ENCODE measurements around the gene SPATC1L.
"Not testable (repeated sequence)": the region's sequence is repeated elsewhere in the genome, so short reads cannot be mapped to it uniquely, and the experiment has no call there.

SPATC1L gene

DNA sequence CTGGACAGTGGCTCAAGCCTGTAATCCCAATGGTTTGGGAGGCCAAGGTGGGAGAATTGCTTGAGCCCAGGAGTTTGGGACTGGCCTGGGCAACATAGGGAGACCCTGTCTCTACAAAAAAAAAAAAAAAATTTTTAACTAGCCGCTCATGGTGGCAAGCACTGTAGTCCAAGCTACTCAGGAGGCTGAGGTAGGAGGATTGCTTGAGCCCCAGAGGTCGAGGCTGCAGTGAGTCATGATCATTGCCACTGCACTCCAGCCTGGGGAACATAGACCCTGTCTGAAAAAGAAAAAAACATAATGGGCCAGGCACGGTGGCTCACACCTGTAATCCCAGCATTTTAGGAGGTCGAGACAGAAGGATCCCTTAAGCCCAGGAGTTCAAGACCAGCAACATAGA lies 5.3 kb downstream of the SPATC1L start:
- Histone ChIP-seq H3K79me1 (ENCODE audit: low read length) (peaks cover 4% of the 10 kb centered on the region), H2AK5ac (ENCODE audit: low read length) (no peak overlapping the region), H3K9ac (ENCODE audit: low read length) (no peak overlapping the region), H2BK120ac (ENCODE audit: low read depth, low read length) (no peak overlapping the region), H2BK15ac (replicated peaks; ENCODE audit: low read depth) (no peak overlapping the region), H4K5ac (ENCODE audit: low read length) (no peak overlapping the region), H3K18ac (ENCODE audit: low read length) (no peak overlapping the region), H3K27ac (ENCODE audit: low read depth, low read length) (no peak overlapping the region), H3K4ac (ENCODE audit: low read depth, low read length) (no peak overlapping the region), H3K56ac (ENCODE audit: low read length) (no peak overlapping the region), H3K36me3 (ENCODE audit: control insufficient read depth, insufficient read depth, low read length) (no peaks in the 10 kb centered on the region), H4K8ac (ENCODE audit: low read depth, low read length) (no peak overlapping the region), H2BK5ac (ENCODE audit: low read length) (no peak overlapping the region), H3K79me2 (ENCODE audit: control insufficient read depth, insufficient read depth, low read length) (no peaks in the 10 kb centered on the region), H3K4me2 (ENCODE audit: low read length) (no peak overlapping the region), H3K4me3 (ENCODE audit: low read length) (no peak overlapping the region), H3K27me3 (ENCODE audit: insufficient read depth, low read length, poor library complexity) (no peaks in the 10 kb centered on the region), H3K23ac (ENCODE audit: low read length) (no peak overlapping the region), H3K4me1 (ENCODE audit: control insufficient read depth, low read depth, low read length) (no peaks in the 10 kb centered on the region)
- no CpG with 5 or more reads among the region's 4 CpGs for WGBS (ENCODE audit: extremely low coverage, insufficient coverage, low lambda C conversion rate)
- no peak for DNase-seq

DNA sequence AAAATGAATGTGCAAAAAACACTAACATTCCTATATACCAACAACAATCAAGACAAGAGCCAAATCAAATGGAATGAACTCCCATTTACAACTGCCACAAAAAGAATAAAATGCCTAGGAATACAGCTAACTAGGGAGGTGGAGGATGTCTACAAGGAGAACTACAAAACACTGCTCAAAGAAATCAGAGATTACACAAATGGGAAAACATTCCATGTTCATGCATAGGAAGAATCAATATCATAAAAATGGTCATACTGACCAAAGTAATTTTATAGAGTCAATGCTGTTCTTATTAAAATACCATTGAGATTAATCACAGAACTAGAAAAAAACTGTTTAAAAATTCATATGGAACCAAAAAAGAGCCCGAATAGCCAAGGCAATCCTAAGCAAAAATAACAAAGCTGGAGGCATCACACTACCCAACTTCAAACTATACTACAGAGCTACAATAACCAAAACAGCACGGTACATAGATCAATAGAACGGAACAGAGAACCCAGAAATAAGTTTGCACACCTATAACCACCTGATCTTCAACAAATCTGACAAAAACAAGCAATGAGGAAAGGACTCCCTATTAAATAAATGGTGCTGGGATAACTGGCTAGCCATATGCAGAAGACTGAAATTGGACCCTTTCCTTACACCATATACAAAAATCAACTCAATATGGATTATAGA lies 7.7 kb downstream of the SPATC1L start:
- not testable (repeated sequence) for H3K27me3 ChIP-seq (ENCODE audit: insufficient read depth, low read length, poor library complexity)
- WGBS (ENCODE audit: extremely low coverage, insufficient coverage, low lambda C conversion rate) = no CpG with 5 or more reads among the region's 3 CpGs

DNA sequence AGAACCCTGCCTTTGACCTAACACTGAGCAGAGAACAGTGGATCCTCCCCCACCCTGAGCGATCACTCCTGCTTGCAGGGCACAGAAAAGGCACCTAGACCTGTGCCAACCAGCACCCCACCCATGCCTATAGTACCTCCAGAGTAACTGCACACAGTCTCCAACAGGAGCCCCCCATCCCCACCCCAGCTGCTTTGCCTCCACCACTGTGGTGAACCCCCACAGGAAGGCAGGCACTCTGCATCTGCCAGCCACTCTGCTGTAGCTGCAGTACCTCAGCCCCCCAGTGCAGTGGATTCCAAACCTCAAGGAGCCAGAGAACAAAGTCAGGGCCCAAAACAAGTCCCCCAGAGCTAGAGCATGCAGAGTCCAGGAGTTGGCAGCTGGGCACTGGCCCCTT lies 10.7 kb downstream of the SPATC1L start:
- Histone ChIP-seq H3K4me1 (ENCODE audit: control insufficient read depth, low read depth, low read length) (no peaks in the 10 kb centered on the region), H2BK15ac (replicated peaks; ENCODE audit: low read depth) (no peak overlapping the region), H3K79me2 (ENCODE audit: control insufficient read depth, insufficient read depth, low read length) (no peaks in the 10 kb centered on the region), H3K27me3 (ENCODE audit: insufficient read depth, low read length, poor library complexity) (no peaks in the 10 kb centered on the region), H3K27ac (ENCODE audit: low read depth, low read length) (no peak overlapping the region), H4K5ac (ENCODE audit: low read length) (no peak overlapping the region), H2AK5ac (ENCODE audit: low read length) (no peak overlapping the region), H3K4ac (ENCODE audit: low read depth, low read length) (no peak overlapping the region), H3K4me3 (ENCODE audit: low read length) (no peak overlapping the region), H3K18ac (ENCODE audit: low read length) (no peak overlapping the region), H3K56ac (ENCODE audit: low read length) (no peak overlapping the region), H3K23ac (ENCODE audit: low read length) (no peak overlapping the region), H4K8ac (ENCODE audit: low read depth, low read length) (no peak overlapping the region), H3K36me3 (ENCODE audit: control insufficient read depth, insufficient read depth, low read length) (no peaks in the 10 kb centered on the region), H3K9ac (ENCODE audit: low read length) (no peak overlapping the region), H3K4me2 (ENCODE audit: low read length) (no peak overlapping the region), H2BK120ac (ENCODE audit: low read depth, low read length) (no peak overlapping the region), H3K79me1 (ENCODE audit: low read length) (peaks cover 10% of the 10 kb centered on the region), H2BK5ac (ENCODE audit: low read length) (no peak overlapping the region)
- WGBS (ENCODE audit: extremely low coverage, insufficient coverage, low lambda C conversion rate) = no CpG with 5 or more reads among the region's 1 CpG
- no peak for DNase-seq

More for the DNA sequence above, 7.7 kb downstream of the SPATC1L start:
- not testable (repeated sequence) for H4K8ac ChIP-seq (ENCODE audit: low read depth, low read length); H2BK120ac ChIP-seq (ENCODE audit: low read depth, low read length); DNase-seq; H4K5ac ChIP-seq (ENCODE audit: low read length); H2AK5ac ChIP-seq (ENCODE audit: low read length); H3K27ac ChIP-seq (ENCODE audit: low read depth, low read length); H3K4me1 ChIP-seq (ENCODE audit: control insufficient read depth, low read depth, low read length); H2BK15ac ChIP-seq (replicated peaks; ENCODE audit: low read depth); H2BK5ac ChIP-seq (ENCODE audit: low read length); H3K56ac ChIP-seq (ENCODE audit: low read length); H3K9ac ChIP-seq (ENCODE audit: low read length); H3K18ac ChIP-seq (ENCODE audit: low read length); H3K23ac ChIP-seq (ENCODE audit: low read length); H3K79me2 ChIP-seq (ENCODE audit: control insufficient read depth, insufficient read depth, low read length); H3K4ac ChIP-seq (ENCODE audit: low read depth, low read length); H3K4me3 ChIP-seq (ENCODE audit: low read length); H3K36me3 ChIP-seq (ENCODE audit: control insufficient read depth, insufficient read depth, low read length); H3K4me2 ChIP-seq (ENCODE audit: low read length)
- H3K79me1 ChIP-seq (ENCODE audit: low read length) = peaks cover 11% of the 10 kb centered on the region

DNA sequence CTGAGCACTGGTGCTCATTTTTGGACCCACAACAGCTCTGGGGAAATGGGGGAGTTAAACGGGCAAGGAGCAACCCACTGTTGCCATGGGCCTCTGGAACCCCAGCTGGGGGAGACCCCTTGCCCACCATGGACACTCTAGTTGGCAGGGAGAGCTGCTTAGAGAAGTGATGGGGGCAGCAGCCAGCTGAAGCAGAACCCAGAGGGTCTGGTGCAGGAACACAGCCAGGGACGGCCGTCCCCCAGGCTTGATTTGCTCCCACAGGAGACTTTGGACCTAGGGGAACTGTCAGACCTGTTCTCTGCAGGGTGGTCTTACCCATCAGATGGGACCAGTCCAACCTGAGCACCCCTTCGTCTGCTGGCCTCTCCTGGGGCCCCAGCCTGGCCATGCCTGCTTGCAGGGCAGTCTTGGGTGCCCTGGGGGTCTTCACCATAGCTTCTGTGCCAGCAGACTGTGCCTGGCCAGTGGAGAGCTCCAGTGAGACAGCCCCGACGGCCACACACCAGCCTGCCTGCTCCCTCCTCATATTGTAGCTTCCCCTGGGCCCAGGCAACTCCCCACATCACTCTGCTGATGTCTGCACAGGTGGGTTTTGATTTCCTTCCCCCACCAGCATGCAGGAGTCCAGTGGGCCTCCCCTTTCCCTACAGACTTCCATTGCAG lies 11.3 kb downstream of the SPATC1L start:
- no peak overlapping the region for H3K23ac ChIP-seq (ENCODE audit: low read length)
- H3K4me2 ChIP-seq (ENCODE audit: low read length) = no peak overlapping the region
- H4K8ac ChIP-seq (ENCODE audit: low read depth, low read length) = no peak overlapping the region
- H3K56ac ChIP-seq (ENCODE audit: low read length) = no peak overlapping the region
- no peaks in the 10 kb centered on the region for H3K4me1 ChIP-seq (ENCODE audit: control insufficient read depth, low read depth, low read length)
- H2AK5ac ChIP-seq (ENCODE audit: low read length) = no peak overlapping the region
- H2BK120ac ChIP-seq (ENCODE audit: low read depth, low read length) = no peak overlapping the region
- H2BK5ac ChIP-seq (ENCODE audit: low read length) = no peak overlapping the region
- H3K4ac ChIP-seq (ENCODE audit: low read depth, low read length) = no peak overlapping the region
- H3K27me3 ChIP-seq (ENCODE audit: insufficient read depth, low read length, poor library complexity) = no peaks in the 10 kb centered on the region
- no peak overlapping the region for H2BK15ac ChIP-seq (replicated peaks; ENCODE audit: low read depth)
- no peak overlapping the region for H3K9ac ChIP-seq (ENCODE audit: low read length)
- WGBS (ENCODE audit: extremely low coverage, insufficient coverage, low lambda C conversion rate) = no CpG with 5 or more reads among the region's 6 CpGs
- H3K27ac ChIP-seq (ENCODE audit: low read depth, low read length) = no peak overlapping the region
- DNase-seq = no peak
- no peaks in the 10 kb centered on the region for H3K36me3 ChIP-seq (ENCODE audit: control insufficient read depth, insufficient read depth, low read length)
- H4K5ac ChIP-seq (ENCODE audit: low read length) = no peak overlapping the region
- peaks cover 10% of the 10 kb centered on the region for H3K79me1 ChIP-seq (ENCODE audit: low read length)
- no peaks in the 10 kb centered on the region for H3K79me2 ChIP-seq (ENCODE audit: control insufficient read depth, insufficient read depth, low read length)
- no peak overlapping the region for H3K18ac ChIP-seq (ENCODE audit: low read length)
- H3K4me3 ChIP-seq (ENCODE audit: low read length) = no peak overlapping the region

DNA sequence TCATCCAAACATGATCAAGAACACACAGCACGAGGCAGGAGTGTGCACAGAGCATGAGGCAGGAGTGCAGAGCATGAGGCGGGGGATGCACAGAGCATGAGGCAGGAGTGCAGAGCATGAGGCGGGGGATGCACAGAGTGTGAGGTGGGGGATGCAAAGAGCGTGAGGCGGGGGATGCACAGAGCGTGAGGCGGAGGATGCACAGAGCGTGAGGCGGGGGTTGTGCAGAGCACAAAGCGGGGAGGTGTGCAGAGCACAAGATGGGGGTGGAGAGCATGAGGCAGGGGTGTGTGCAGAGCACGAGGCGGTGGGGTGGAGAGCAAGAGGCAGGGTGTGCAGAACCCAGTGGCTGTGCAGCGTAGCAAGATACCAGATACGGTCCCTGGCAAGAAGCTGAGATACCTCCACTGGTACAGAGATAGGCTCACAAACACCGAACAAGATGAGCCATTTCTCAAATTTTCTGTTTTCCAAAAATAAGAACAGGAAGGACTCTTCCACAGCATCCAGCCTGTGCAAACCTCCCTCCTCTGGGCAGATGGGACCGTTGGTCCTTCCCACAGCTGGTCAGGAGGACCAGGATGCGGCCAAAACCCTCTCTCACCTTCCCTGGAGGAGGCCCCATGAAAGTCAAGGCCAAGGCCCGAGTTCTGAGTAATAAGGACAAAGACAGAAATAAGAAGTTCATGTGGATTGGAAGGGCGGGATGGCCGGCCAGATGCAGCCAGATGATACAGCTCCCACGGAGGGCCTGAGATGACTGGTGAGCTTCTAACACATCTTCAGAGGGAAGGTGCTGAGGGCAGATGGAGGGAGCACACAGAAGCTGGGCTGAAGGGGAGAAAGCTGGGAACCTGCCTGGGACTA lies 12.0 kb downstream of the SPATC1L start:
- H4K5ac ChIP-seq (ENCODE audit: low read length) = no peak overlapping the region
- H3K9ac ChIP-seq (ENCODE audit: low read length) = no peak overlapping the region
- H3K79me1 ChIP-seq (ENCODE audit: low read length) = peaks cover 8% of the 10 kb centered on the region
- H3K23ac ChIP-seq (ENCODE audit: low read length) = no peak overlapping the region
- no peak overlapping the region for H3K18ac ChIP-seq (ENCODE audit: low read length)
- H3K27ac ChIP-seq (ENCODE audit: low read depth, low read length) = no peak overlapping the region
- no CpG with 5 or more reads among the region's 21 CpGs for WGBS (ENCODE audit: extremely low coverage, insufficient coverage, low lambda C conversion rate)
- H3K56ac ChIP-seq (ENCODE audit: low read length) = no peak overlapping the region
- no peak overlapping the region for H3K4me2 ChIP-seq (ENCODE audit: low read length)
- no peaks in the 10 kb centered on the region for H3K27me3 ChIP-seq (ENCODE audit: insufficient read depth, low read length, poor library complexity)
- H3K36me3 ChIP-seq (ENCODE audit: control insufficient read depth, insufficient read depth, low read length) = no peaks in the 10 kb centered on the region
- H2BK15ac ChIP-seq (replicated peaks; ENCODE audit: low read depth) = no peak overlapping the region
- no peaks in the 10 kb centered on the region for H3K79me2 ChIP-seq (ENCODE audit: control insufficient read depth, insufficient read depth, low read length)
- no peak overlapping the region for H2BK5ac ChIP-seq (ENCODE audit: low read length)
- no peak overlapping the region for H3K4me3 ChIP-seq (ENCODE audit: low read length)
- H2AK5ac ChIP-seq (ENCODE audit: low read length) = no peak overlapping the region
- H3K4ac ChIP-seq (ENCODE audit: low read depth, low read length) = no peak overlapping the region
- H2BK120ac ChIP-seq (ENCODE audit: low read depth, low read length) = no peak overlapping the region
- H4K8ac ChIP-seq (ENCODE audit: low read depth, low read length) = no peak overlapping the region
- no peaks in the 10 kb centered on the region for H3K4me1 ChIP-seq (ENCODE audit: control insufficient read depth, low read depth, low read length)
- no peak for DNase-seq

Data from mesendoderm (in vitro differentiated cells).